IMR-90 (cell line): ENCODE results near the gene SEMA6A. TPM values are rescaled to one million over a fixed set of nuclear protein-coding genes. Genes with fewer than 3 reads are reported as not detected.

Source experiments
- ATAC-seq: fragments of 200-7000 bp; cut with Tn5 transposase; 2 replicates; pipeline ENCODE4 v1.9.1; 2020; ENCODE audit warnings: low read depth, mild to moderate bottlenecking, moderate library complexity
- BruUV-seq: library from RNA; stranded (reverse); fragments of 400-500 nt; replicated peaks from 2 replicates; lab custom pipeline; 2021; lab: Mats Ljungman, UMichigan
- CTCF ChIA-PET: fragments of 300-600 bp; formaldehyde crosslinking; extraction: SDS; loops from one replicate; lab custom pipeline; 2021; ENCODE audit warnings: antibody characterized with exemption; lab: Yijun Ruan, JAX
- POLR2A ChIA-PET: fragments of 300-600 bp; sonication (Branson Sonifier 250); formaldehyde crosslinking; loops from one replicate; lab custom pipeline; 2022; ENCODE audit warnings: antibody characterized with exemption; ENCODE audit not compliant: unreplicated experiment; lab: Charles Lee
- DNase-seq: peaks from one replicate; pipeline ENCODE4 v3.0.0; 2013
- H2AFZ ChIP-seq: replicated peaks from 2 replicates; pipeline ENCODE3; 2013; ENCODE audit warnings: low read length, mild to moderate bottlenecking; ENCODE audit not compliant: poor library complexity
- H2AK5ac ChIP-seq: 2 replicates; pipeline ENCODE4 v1.6.1; 2013; ENCODE audit warnings: low read depth, low read length, inconsistent platforms
- H2AK9ac ChIP-seq: replicated peaks from 2 replicates; pipeline ENCODE3; 2013; ENCODE audit warnings: mild to moderate bottlenecking, low read depth, low read length, moderate library complexity; ENCODE audit not compliant: poor library complexity
- H2BK120ac ChIP-seq: 2 replicates; pipeline ENCODE4 v1.6.1; 2013; ENCODE audit warnings: low read depth, low read length, inconsistent platforms
- H2BK15ac ChIP-seq: 3 replicates; pipeline ENCODE4 v1.6.1; 2013; ENCODE audit warnings: low read depth, low read length, inconsistent platforms
- H2BK20ac ChIP-seq: 2 replicates; pipeline ENCODE4 v1.6.1; 2013; ENCODE audit warnings: low read depth, mild to moderate bottlenecking, inconsistent platforms, low read length, moderate library complexity
- H2BK5ac ChIP-seq: 2 replicates; pipeline ENCODE4 v1.6.1; 2013; ENCODE audit warnings: mild to moderate bottlenecking, low read depth, low read length, inconsistent platforms; ENCODE audit not compliant: poor library complexity, severe bottlenecking
- H3K14ac ChIP-seq: replicated peaks from 2 replicates; pipeline ENCODE4 v1.6.1; 2013; ENCODE audit warnings: low read depth, low read length, inconsistent platforms
- H3K18ac ChIP-seq: 2 replicates; pipeline ENCODE4 v1.6.1; 2013; ENCODE audit warnings: low read depth, low read length, control low read depth
- H3K23ac ChIP-seq: 2 replicates; pipeline ENCODE4 v1.6.1; 2013; ENCODE audit warnings: low read depth, low read length, inconsistent platforms
- H3K27ac ChIP-seq: 2 replicates; pipeline ENCODE4 v1.5.1; 2013; ENCODE audit warnings: mild to moderate bottlenecking, control low read depth, low read length; ENCODE audit not compliant: insufficient read depth
- H3K27me3 ChIP-seq: 2 replicates; pipeline ENCODE4 v1.6.1; 2013; ENCODE audit warnings: low read length; ENCODE audit not compliant: control insufficient read depth, insufficient read depth
- H3K36me3 ChIP-seq: 2 replicates; pipeline ENCODE4 v1.6.1; 2013; ENCODE audit warnings: low read length, mixed read lengths; ENCODE audit not compliant: control insufficient read depth, insufficient read depth
- H3K4ac ChIP-seq: 2 replicates; pipeline ENCODE4 v1.6.1; 2013; ENCODE audit warnings: low read depth, low read length, inconsistent platforms
- H3K4me1 ChIP-seq: 2 replicates; pipeline ENCODE4 v1.6.1; 2013; ENCODE audit warnings: low read length, mixed read lengths; ENCODE audit not compliant: control insufficient read depth, insufficient read depth
- H3K4me2 ChIP-seq: 2 replicates; pipeline ENCODE4 v1.6.1; 2013; ENCODE audit warnings: low read depth, mild to moderate bottlenecking, control low read depth, low read length, moderate library complexity
- H3K4me3 ChIP-seq: 2 replicates; pipeline ENCODE4 v1.5.1; 2013; ENCODE audit warnings: low read depth, mild to moderate bottlenecking, control low read depth, low read length, moderate library complexity; ENCODE audit not compliant: insufficient read depth
- H3K56ac ChIP-seq: 2 replicates; pipeline ENCODE4 v1.6.1; 2013; ENCODE audit warnings: low read length, inconsistent platforms; ENCODE audit not compliant: insufficient read depth; ENCODE audit errors: extremely low read depth
- H3K79me1 ChIP-seq, 2 experiments: 2 replicates each; pipeline ENCODE4 v1.6.1; 2013; ENCODE audit warnings: low read length in 2 of 2, inconsistent platforms in 1 of 2, low read depth in 1 of 2
- H3K9ac ChIP-seq: 2 replicates; pipeline ENCODE4 v1.6.1; 2013; ENCODE audit warnings: low read depth, low read length, control low read depth
- H3K9me1 ChIP-seq: 2 replicates; pipeline ENCODE4 v1.6.1; 2013; ENCODE audit warnings: low read length, inconsistent platforms; ENCODE audit not compliant: insufficient read depth
- H3K9me3 ChIP-seq: 2 replicates; pipeline ENCODE4 v1.6.1; 2013; ENCODE audit warnings: low read length; ENCODE audit not compliant: control insufficient read depth, insufficient read depth
- H4K20me1 ChIP-seq: 2 replicates; pipeline ENCODE4 v1.6.1; 2013; ENCODE audit warnings: low read length, inconsistent platforms; ENCODE audit not compliant: insufficient read depth
- H4K5ac ChIP-seq: 2 replicates; pipeline ENCODE4 v1.6.1; 2013; ENCODE audit warnings: mild to moderate bottlenecking, low read depth, low read length, control low read depth
- H4K8ac ChIP-seq, 2 experiments: 2 replicates each; pipeline ENCODE4 v1.6.1; 2013; ENCODE audit warnings: low read depth in 2 of 2, low read length in 2 of 2, control low read depth in 1 of 2, inconsistent platforms in 1 of 2
- H4K91ac ChIP-seq: 2 replicates; pipeline ENCODE4 v1.6.1; 2013; ENCODE audit warnings: low read depth, low read length, inconsistent platforms; ENCODE audit not compliant: insufficient read depth
- BHLHE40 ChIP-seq: fragments of 150-350 bp; IDR thresholded peaks from 2 replicates; pipeline ENCODE4 v1.6.1; 2016; ENCODE audit warnings: mild to moderate bottlenecking, low read depth, low read length
- CTCF ChIP-seq: conservative IDR thresholded peaks from 2 replicates; pipeline ENCODE4 v1.5.1; 2012; ENCODE audit warnings: mild to moderate bottlenecking, low read depth, low read length, improper control_type of control experiment
- ELK1 ChIP-seq: fragments of 150-350 bp; IDR thresholded peaks from 2 replicates; pipeline ENCODE4 v1.6.1; 2016; ENCODE audit warnings: low read depth, mild to moderate bottlenecking, low read length, moderate library complexity, borderline replicate concordance
- FOS ChIP-seq: fragments of 150-350 bp; IDR thresholded peaks from 2 replicates; pipeline ENCODE4 v1.6.1; 2016; ENCODE audit warnings: low read depth, low read length
- MAFK ChIP-seq: IDR thresholded peaks from 2 replicates; pipeline ENCODE4 v1.6.1; 2012; ENCODE audit warnings: low read depth, low read length, improper control_type of control experiment
- MAZ ChIP-seq: IDR thresholded peaks from 2 replicates; pipeline ENCODE4 v1.6.1; 2012; ENCODE audit warnings: low read depth, mild to moderate bottlenecking, low read length, improper control_type of control experiment, moderate library complexity, borderline replicate concordance
- MXI1 ChIP-seq: IDR thresholded peaks from 2 replicates; pipeline ENCODE4 v1.6.1; 2012; ENCODE audit warnings: low read depth, mild to moderate bottlenecking, low read length, moderate library complexity, borderline replicate concordance
- NFE2L2 ChIP-seq: fragments of 150-350 bp; IDR thresholded peaks from 2 replicates; pipeline ENCODE4 v1.6.1; 2016; ENCODE audit warnings: low read depth, mild to moderate bottlenecking, low read length
- POLR2A ChIP-seq: IDR thresholded peaks from 2 replicates; pipeline ENCODE4 v1.6.1; 2012; ENCODE audit warnings: mild to moderate bottlenecking, low read depth, low read length
- RAD21 ChIP-seq: IDR thresholded peaks from 2 replicates; pipeline ENCODE4 v1.6.1; 2012; ENCODE audit warnings: low read length, improper control_type of control experiment
- RCOR1 ChIP-seq: IDR thresholded peaks from 2 replicates; pipeline ENCODE4 v1.6.1; 2012; ENCODE audit warnings: mild to moderate bottlenecking, low read length, improper control_type of control experiment; ENCODE audit not compliant: insufficient replicate concordance
- SMC3 ChIP-seq: fragments of 150-350 bp; IDR thresholded peaks from 2 replicates; pipeline ENCODE4 v1.6.1; 2016; ENCODE audit warnings: low read depth, mild to moderate bottlenecking, antibody characterized with exemption, low read length, moderate library complexity
- WGBS, 2 experiments: methylation state at CpG; one replicate each; pipeline versions ENCODE4 v1.1.5 to v1.1.7; 2013; ENCODE audit warnings: missing lambda C conversion rate in 2 of 2; ENCODE audit not compliant: insufficient read length in 1 of 2; ENCODE audit errors: extremely low coverage in 2 of 2; 5-methylcytosine and 5-hydroxymethylcytosine counted together
- dilution Hi-C: fragments of 300-500 bp; cut with HindIII; formaldehyde crosslinking; loops from one replicate; pipeline ENCODE4 v1.14.3; 2018; ENCODE audit warnings: low sequenced_read_pairs; ENCODE audit not compliant: unreplicated experiment
- in situ Hi-C: fragments of 300-500 bp; cut with MboI; formaldehyde crosslinking; loops from 3 replicates; pipeline ENCODE4 v1.14.3; 2019; ENCODE audit warnings: low sequenced_read_pairs, inconsistent platforms, mixed read lengths
- intact Hi-C: fragments of 100-400 bp; cut with micrococcal nuclease; formaldehyde crosslinking; loops from 2 replicates; pipeline ENCODE4 v1.10.0; 2022
- polyA plus RNA-seq, 3 experiments: library from polyadenylated mRNA; depleted of rRNA; stranded (reverse); fragments of >200 nt; gene quantifications; 2 replicates each; pipeline ENCODE4 v1.2.3, GENCODE V29; 2012; ENCODE audit warnings: low replicate concordance in 1 of 3
- total RNA-seq: library from RNA; depleted of rRNA; stranded (reverse); fragments of >200 nt; gene quantifications from 2 replicates; pipeline ENCODE4 v1.2.3, GENCODE V29; 2012

SEMA6A gene
- total and polyA plus RNA-seq, 2 of the 4 experiments (the other 2 are of a cell fraction) = 0.27 to 0.36 TPM

DNA sequence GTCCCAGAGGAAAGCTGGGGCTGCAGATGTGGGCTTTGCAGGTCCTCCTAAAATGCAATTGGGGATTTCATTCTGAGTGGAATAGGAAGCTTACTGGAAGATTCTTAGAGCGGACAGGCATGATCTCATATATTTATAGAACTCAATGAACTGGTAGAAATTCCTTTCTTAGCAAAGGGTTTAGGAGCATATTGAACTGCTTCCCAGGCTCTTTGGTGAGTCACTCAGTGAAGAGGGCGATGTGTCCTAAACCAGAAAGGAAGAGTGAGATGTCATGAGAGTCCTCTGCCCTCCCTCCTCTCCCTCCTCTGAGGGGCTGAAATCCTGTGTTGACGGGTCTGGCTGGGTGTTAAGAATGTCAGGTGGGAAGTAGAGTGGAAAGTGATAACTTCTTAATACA lies 26.3 kb upstream of the SEMA6A start:
- TF ChIP-seq SMC3 (no peak), BHLHE40 (no peak), RAD21 (no peak), MAZ (no peak), ELK1 (no peak), RCOR1 (no peak), NFE2L2 (no peak), FOS (no peak), CTCF (no peak), MAFK (no peak), MXI1 (no peak), POLR2A (no peak)
- H3K4me1 ChIP-seq = no peaks in the 10 kb centered on the region
- H2BK5ac ChIP-seq = no peak overlapping the region
- BruUV-seq = no TSS peak
- no peak overlapping the region for H3K56ac ChIP-seq
- no peak overlapping the region for H4K5ac ChIP-seq
- no peak overlapping the region for H3K4me2 ChIP-seq
- no peaks in the 10 kb centered on the region for H3K36me3 ChIP-seq
- H2AK5ac ChIP-seq = no peak overlapping the region
- no peak overlapping the region for H3K4ac ChIP-seq
- dilution Hi-C loops (no loop called here), in situ Hi-C loops (no loop called here), intact Hi-C loops (no loop called here)
- no peak overlapping the region for H2AK9ac ChIP-seq
- H3K27ac ChIP-seq = no peak overlapping the region
- WGBS, 2 experiments = no CpG with 5 or more reads among the region's 3 CpGs
- H3K14ac ChIP-seq = no peak overlapping the region
- DNase-seq (peak; percentile 9), ATAC-seq (no peak)
- no peaks in the 10 kb centered on the region for H3K79me1 ChIP-seq
- no peaks in the 10 kb centered on the region for H3K27me3 ChIP-seq
- no peak overlapping the region for H4K91ac ChIP-seq
- no peaks in the 10 kb centered on the region for H4K20me1 ChIP-seq
- no peak overlapping the region for H2BK20ac ChIP-seq
- H2BK120ac ChIP-seq = no peak overlapping the region
- no peak overlapping the region for H3K23ac ChIP-seq
- H3K9me3 ChIP-seq = no peaks in the 10 kb centered on the region
- H3K9me1 ChIP-seq = no peaks in the 10 kb centered on the region
- no peak overlapping the region for H4K8ac ChIP-seq
- H3K18ac ChIP-seq = no peak overlapping the region
- H3K4me3 ChIP-seq = no peak overlapping the region
- POLR2A ChIA-PET = no interaction called here
- H2AFZ ChIP-seq = no peak overlapping the region
- CTCF ChIA-PET = no interaction called here
- H2BK15ac ChIP-seq = no peak overlapping the region
- H3K9ac ChIP-seq = no peak overlapping the region
